ENCODE results near the gene GYPB.
"Not testable (repeated sequence)": the region's sequence is repeated elsewhere in the genome, so short reads cannot be mapped to it uniquely, and the experiment has no call there.

Gene GYPB

GRCh38 chr4:144050631-144051030, 31.5 kb upstream of the GYPB start:
- H3K4me3 ChIP-seq (ENCODE audit: low read length); DNase-seq; H3K56ac ChIP-seq (ENCODE audit: low read length); H3K4me2 ChIP-seq (ENCODE audit: low read length); H3K79me2 ChIP-seq (ENCODE audit: control insufficient read depth, insufficient read depth, low read length); H3K4me1 ChIP-seq (ENCODE audit: control insufficient read depth, low read depth, low read length); H3K18ac ChIP-seq (ENCODE audit: low read length); H3K4ac ChIP-seq (ENCODE audit: low read depth, low read length); H3K79me1 ChIP-seq (ENCODE audit: low read length); H3K9ac ChIP-seq (ENCODE audit: low read length); H3K27ac ChIP-seq (ENCODE audit: low read depth, low read length); H2BK15ac ChIP-seq (replicated peaks; ENCODE audit: low read depth); H2AK5ac ChIP-seq (ENCODE audit: low read length); H4K5ac ChIP-seq (ENCODE audit: low read length); H4K8ac ChIP-seq (ENCODE audit: low read depth, low read length); H3K23ac ChIP-seq (ENCODE audit: low read length); H2BK5ac ChIP-seq (ENCODE audit: low read length); H3K36me3 ChIP-seq (ENCODE audit: control insufficient read depth, insufficient read depth, low read length); H2BK120ac ChIP-seq (ENCODE audit: low read depth, low read length); H3K27me3 ChIP-seq (ENCODE audit: insufficient read depth, low read length, poor library complexity): not testable (repeated sequence)
- no CpG with 5 or more reads among the region's 2 CpGs for WGBS (ENCODE audit: extremely low coverage, insufficient coverage, low lambda C conversion rate)

DNA sequence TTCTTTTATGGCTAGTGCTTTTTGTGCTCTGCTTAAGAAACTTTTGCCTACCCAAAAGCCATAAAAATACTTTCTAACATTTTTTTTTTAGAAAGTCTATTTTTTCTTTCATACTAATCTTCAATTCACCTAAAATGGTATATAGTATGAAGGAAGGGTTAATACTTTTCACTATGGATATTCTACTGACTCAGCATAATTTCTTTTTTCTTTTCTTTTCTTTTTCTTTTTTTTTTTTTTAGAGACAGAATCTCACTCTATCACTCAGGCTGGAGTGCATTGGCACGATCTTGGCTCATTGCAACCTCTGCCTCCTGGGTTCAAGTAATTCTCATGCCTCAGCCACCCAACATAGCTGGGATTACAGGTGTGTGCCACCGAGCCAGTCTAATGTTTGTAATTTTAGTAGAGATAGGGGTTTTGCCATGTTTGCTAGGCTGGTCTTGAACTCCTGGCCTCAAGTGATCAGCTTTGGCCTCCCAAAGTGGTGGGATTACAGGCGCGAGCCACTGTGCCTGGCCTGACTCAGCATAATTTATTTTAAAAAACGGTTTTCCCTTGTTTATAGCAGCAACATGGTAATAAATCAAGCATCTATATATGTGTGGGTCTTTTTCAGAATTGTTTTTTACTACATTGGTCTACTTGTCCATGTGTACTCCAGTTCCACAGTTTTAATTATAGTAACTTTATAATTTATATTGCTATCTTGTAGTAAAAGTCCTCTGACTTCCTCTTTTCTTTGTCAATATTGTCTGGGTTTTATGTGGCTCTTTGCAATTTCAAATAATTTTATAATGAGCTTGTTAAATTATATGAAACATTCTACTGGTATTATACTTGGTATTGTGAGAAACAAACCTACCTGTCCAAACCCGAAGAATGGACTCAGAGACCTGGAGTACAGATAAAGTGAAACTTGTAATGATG, 30.6 kb upstream of the GYPB start:
- H3K4ac ChIP-seq (ENCODE audit: low read depth, low read length); H4K5ac ChIP-seq (ENCODE audit: low read length); H3K27me3 ChIP-seq (ENCODE audit: insufficient read depth, low read length, poor library complexity); H3K9ac ChIP-seq (ENCODE audit: low read length); H3K27ac ChIP-seq (ENCODE audit: low read depth, low read length); H3K4me1 ChIP-seq (ENCODE audit: control insufficient read depth, low read depth, low read length); H3K79me1 ChIP-seq (ENCODE audit: low read length); DNase-seq; H3K4me2 ChIP-seq (ENCODE audit: low read length); H3K79me2 ChIP-seq (ENCODE audit: control insufficient read depth, insufficient read depth, low read length); H2BK15ac ChIP-seq (replicated peaks; ENCODE audit: low read depth); H3K36me3 ChIP-seq (ENCODE audit: control insufficient read depth, insufficient read depth, low read length); H2BK120ac ChIP-seq (ENCODE audit: low read depth, low read length); H3K23ac ChIP-seq (ENCODE audit: low read length); H2AK5ac ChIP-seq (ENCODE audit: low read length); H2BK5ac ChIP-seq (ENCODE audit: low read length); H4K8ac ChIP-seq (ENCODE audit: low read depth, low read length); H3K56ac ChIP-seq (ENCODE audit: low read length); H3K4me3 ChIP-seq (ENCODE audit: low read length); H3K18ac ChIP-seq (ENCODE audit: low read length): not testable (repeated sequence)
- no CpG with 5 or more reads among the region's 6 CpGs for whole genome bisulfite sequencing (ENCODE audit: extremely low coverage, insufficient coverage, low lambda C conversion rate)

DNA sequence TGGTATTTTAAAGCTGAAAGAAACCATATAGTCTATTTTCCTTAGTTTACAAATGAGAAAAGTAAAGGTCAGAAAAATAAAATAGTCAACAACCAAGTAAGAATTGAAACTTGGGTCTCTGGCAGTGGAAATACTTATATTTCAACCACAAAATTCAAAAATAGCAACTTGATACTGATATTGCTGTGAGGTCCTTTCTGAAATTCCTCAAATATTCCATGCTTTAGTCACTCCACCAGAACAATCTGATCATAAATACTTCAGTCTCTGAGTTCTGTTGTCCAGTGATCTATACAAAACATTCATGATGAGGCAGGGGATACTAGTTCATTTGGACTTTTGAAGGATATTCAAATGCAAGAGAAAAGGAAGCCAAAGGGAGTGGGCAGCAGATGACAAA, 25.8 kb upstream of the GYPB start:
- not testable (repeated sequence) for H3K27me3 ChIP-seq (ENCODE audit: insufficient read depth, low read length, poor library complexity); H3K4ac ChIP-seq (ENCODE audit: low read depth, low read length); H3K56ac ChIP-seq (ENCODE audit: low read length); H3K4me2 ChIP-seq (ENCODE audit: low read length); H3K36me3 ChIP-seq (ENCODE audit: control insufficient read depth, insufficient read depth, low read length); H3K27ac ChIP-seq (ENCODE audit: low read depth, low read length); DNase-seq; H3K4me3 ChIP-seq (ENCODE audit: low read length); H3K79me1 ChIP-seq (ENCODE audit: low read length); H2AK5ac ChIP-seq (ENCODE audit: low read length); H2BK5ac ChIP-seq (ENCODE audit: low read length); H4K8ac ChIP-seq (ENCODE audit: low read depth, low read length); H4K5ac ChIP-seq (ENCODE audit: low read length); H3K79me2 ChIP-seq (ENCODE audit: control insufficient read depth, insufficient read depth, low read length); H3K18ac ChIP-seq (ENCODE audit: low read length); H2BK15ac ChIP-seq (replicated peaks; ENCODE audit: low read depth); H3K9ac ChIP-seq (ENCODE audit: low read length); H3K4me1 ChIP-seq (ENCODE audit: control insufficient read depth, low read depth, low read length); H3K23ac ChIP-seq (ENCODE audit: low read length); H2BK120ac ChIP-seq (ENCODE audit: low read depth, low read length)

DNA sequence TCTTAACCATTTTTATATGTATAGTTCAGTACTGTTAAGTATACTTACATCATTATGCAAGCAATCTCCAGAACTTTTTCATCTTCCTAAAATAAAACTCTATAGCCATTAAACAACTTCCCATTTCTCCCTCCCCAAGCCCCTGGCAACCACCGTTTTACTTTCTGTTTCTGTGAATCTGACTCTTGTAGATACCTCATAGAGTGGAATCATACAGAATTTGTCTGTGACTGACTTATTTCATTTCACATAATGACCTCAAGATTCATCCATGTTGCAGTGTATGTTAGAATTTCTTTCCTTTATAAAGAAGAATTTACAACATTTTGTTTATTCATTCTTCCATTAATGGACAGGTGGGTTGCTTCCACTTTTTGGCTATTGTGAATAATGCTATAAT, 13.4 kb upstream of the GYPB start:
- not testable (repeated sequence) for H4K8ac ChIP-seq (ENCODE audit: low read depth, low read length); H3K4me1 ChIP-seq (ENCODE audit: control insufficient read depth, low read depth, low read length); H3K23ac ChIP-seq (ENCODE audit: low read length); H4K5ac ChIP-seq (ENCODE audit: low read length); H2AK5ac ChIP-seq (ENCODE audit: low read length); H2BK15ac ChIP-seq (replicated peaks; ENCODE audit: low read depth); H3K18ac ChIP-seq (ENCODE audit: low read length); H3K36me3 ChIP-seq (ENCODE audit: control insufficient read depth, insufficient read depth, low read length); H3K56ac ChIP-seq (ENCODE audit: low read length); H3K4me2 ChIP-seq (ENCODE audit: low read length); H2BK120ac ChIP-seq (ENCODE audit: low read depth, low read length); H3K27ac ChIP-seq (ENCODE audit: low read depth, low read length); H2BK5ac ChIP-seq (ENCODE audit: low read length); H3K4ac ChIP-seq (ENCODE audit: low read depth, low read length); H3K79me2 ChIP-seq (ENCODE audit: control insufficient read depth, insufficient read depth, low read length); H3K27me3 ChIP-seq (ENCODE audit: insufficient read depth, low read length, poor library complexity); H3K79me1 ChIP-seq (ENCODE audit: low read length); H3K9ac ChIP-seq (ENCODE audit: low read length); DNase-seq; H3K4me3 ChIP-seq (ENCODE audit: low read length)
- WGBS (ENCODE audit: extremely low coverage, insufficient coverage, low lambda C conversion rate) = no CpG with 5 or more reads among the region's 1 CpG

DNA sequence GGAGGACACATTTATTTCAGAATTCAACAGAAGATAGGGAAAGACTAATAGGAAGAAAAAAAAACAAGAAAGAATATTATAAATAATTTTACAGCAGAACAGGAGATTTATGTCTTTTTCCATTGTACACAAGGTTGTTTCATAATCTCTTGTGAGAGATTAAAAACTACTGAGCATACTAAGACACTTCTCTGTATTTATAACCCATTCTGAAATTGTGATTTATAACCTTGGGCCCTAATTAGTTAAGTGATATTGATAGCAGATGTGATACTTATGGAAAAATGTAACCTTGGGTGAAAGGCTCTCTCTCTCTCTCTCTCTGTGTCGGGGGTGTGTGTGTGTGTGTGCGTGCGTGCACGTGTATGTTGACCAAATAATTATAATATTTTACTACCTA, 12.7 kb upstream of the GYPB start:
- no CpG with 5 or more reads among the region's 4 CpGs for WGBS (ENCODE audit: extremely low coverage, insufficient coverage, low lambda C conversion rate)

DNA sequence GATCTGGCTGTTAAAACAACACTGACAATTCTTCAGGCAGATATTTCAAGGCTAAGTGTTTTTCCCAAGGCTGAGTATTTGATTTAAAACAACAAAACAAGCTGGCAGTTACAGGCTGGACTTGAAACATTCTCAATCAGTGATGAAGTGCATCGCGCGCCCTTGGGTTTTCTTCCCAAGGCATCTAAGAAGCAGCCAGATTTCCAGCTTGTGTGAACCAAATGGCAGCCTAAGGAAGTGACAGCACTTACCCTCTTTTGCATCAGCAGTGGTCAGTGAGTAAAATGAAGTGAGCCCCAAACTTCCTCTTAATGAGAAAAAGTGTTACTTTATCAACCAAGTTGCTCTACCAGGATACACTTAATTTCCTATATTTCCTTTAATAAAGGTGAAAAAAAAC, 12.2 kb upstream of the GYPB start:
- H3K36me3 ChIP-seq (ENCODE audit: control insufficient read depth, insufficient read depth, low read length); H3K9ac ChIP-seq (ENCODE audit: low read length); H3K27me3 ChIP-seq (ENCODE audit: insufficient read depth, low read length, poor library complexity); H3K4me2 ChIP-seq (ENCODE audit: low read length); H4K8ac ChIP-seq (ENCODE audit: low read depth, low read length); H4K5ac ChIP-seq (ENCODE audit: low read length); H3K4me1 ChIP-seq (ENCODE audit: control insufficient read depth, low read depth, low read length); DNase-seq; H2BK5ac ChIP-seq (ENCODE audit: low read length); H3K4ac ChIP-seq (ENCODE audit: low read depth, low read length); H3K23ac ChIP-seq (ENCODE audit: low read length); H2BK120ac ChIP-seq (ENCODE audit: low read depth, low read length); H3K79me1 ChIP-seq (ENCODE audit: low read length); H3K4me3 ChIP-seq (ENCODE audit: low read length); H3K27ac ChIP-seq (ENCODE audit: low read depth, low read length); H2AK5ac ChIP-seq (ENCODE audit: low read length); H2BK15ac ChIP-seq (replicated peaks; ENCODE audit: low read depth); H3K79me2 ChIP-seq (ENCODE audit: control insufficient read depth, insufficient read depth, low read length); H3K18ac ChIP-seq (ENCODE audit: low read length); H3K56ac ChIP-seq (ENCODE audit: low read length): not testable (repeated sequence)
- WGBS (ENCODE audit: extremely low coverage, insufficient coverage, low lambda C conversion rate) = no CpG with 5 or more reads among the region's 3 CpGs

More for the DNA sequence above, 12.7 kb upstream of the GYPB start:
- not testable (repeated sequence) for H3K56ac ChIP-seq (ENCODE audit: low read length); H3K4me3 ChIP-seq (ENCODE audit: low read length); H4K5ac ChIP-seq (ENCODE audit: low read length); H3K4me1 ChIP-seq (ENCODE audit: control insufficient read depth, low read depth, low read length); H3K4me2 ChIP-seq (ENCODE audit: low read length); H4K8ac ChIP-seq (ENCODE audit: low read depth, low read length); H3K23ac ChIP-seq (ENCODE audit: low read length); H3K9ac ChIP-seq (ENCODE audit: low read length); H3K79me2 ChIP-seq (ENCODE audit: control insufficient read depth, insufficient read depth, low read length); DNase-seq; H3K36me3 ChIP-seq (ENCODE audit: control insufficient read depth, insufficient read depth, low read length); H2BK120ac ChIP-seq (ENCODE audit: low read depth, low read length); H2AK5ac ChIP-seq (ENCODE audit: low read length); H3K4ac ChIP-seq (ENCODE audit: low read depth, low read length); H3K27ac ChIP-seq (ENCODE audit: low read depth, low read length); H3K18ac ChIP-seq (ENCODE audit: low read length); H3K27me3 ChIP-seq (ENCODE audit: insufficient read depth, low read length, poor library complexity); H3K79me1 ChIP-seq (ENCODE audit: low read length); H2BK5ac ChIP-seq (ENCODE audit: low read length); H2BK15ac ChIP-seq (replicated peaks; ENCODE audit: low read depth)
